GM19324 (cell line): ENCODE data around the gene SMYD1.

Experiments
- ATAC-seq: cut with Tn5 transposase; IDR thresholded peaks from one replicate; pipeline ENCODE4 v1.9.1; 2021; ENCODE audit warnings: mild to moderate bottlenecking, moderate library complexity; ENCODE audit not compliant: unreplicated experiment, low FRiP score

The SMYD1 gene

GRCh38 chr2:88137833-88138232 is 70.2 kb downstream of the SMYD1 start:
- no peak for ATAC-seq

DNA sequence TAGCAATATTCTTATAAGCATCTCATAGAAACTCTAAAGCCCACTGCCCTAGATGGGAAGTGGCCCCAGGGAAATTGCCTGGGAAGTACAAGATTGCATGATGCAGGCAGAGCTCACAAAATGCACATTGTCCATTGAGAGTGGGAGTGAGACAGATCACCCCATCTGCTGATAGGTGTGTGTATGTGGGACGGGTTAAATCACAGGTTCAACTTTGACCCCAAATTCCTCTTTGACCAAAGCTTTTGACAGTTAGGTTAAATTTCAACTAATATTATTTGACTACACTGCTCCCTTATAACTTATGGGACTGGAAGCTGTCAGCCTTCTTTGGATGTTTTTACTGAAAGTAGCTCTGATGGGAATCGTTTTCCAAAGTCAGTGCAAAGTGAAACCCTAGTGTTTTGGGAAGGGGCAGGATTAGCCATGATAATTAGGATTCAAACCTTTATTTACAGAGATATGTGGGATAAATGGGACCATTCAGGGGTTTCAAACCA is 71.6 kb downstream of the SMYD1 start:
- no peak for ATAC-seq

DNA sequence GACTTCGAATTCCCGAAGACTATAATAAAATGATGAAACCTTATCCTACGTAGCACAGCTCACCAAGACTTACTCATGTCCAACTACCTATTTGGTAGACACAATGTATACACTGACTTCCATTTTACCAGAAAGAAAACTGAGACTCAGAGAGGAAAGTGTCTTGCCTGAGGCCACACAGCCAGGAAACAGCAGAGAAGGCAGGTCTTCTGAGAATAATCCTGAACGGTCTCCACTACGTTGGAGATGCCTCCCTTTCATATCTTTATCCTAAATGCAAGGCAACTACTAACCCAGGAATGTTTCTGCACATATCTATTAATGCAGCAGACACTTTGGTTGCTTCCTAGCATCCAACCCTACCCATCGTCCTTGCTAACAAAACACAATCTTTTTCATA is 72.2 kb downstream of the SMYD1 start:
- ATAC-seq, result no peak

GRCh38 chr2:88141952-88142351 is 74.3 kb downstream of the SMYD1 start:
- no peak for ATAC-seq

- ATAC-seq, result no peak
Measured at GRCh38 chr2:88144271-88144670, 76.6 kb downstream of the SMYD1 start.

DNA sequence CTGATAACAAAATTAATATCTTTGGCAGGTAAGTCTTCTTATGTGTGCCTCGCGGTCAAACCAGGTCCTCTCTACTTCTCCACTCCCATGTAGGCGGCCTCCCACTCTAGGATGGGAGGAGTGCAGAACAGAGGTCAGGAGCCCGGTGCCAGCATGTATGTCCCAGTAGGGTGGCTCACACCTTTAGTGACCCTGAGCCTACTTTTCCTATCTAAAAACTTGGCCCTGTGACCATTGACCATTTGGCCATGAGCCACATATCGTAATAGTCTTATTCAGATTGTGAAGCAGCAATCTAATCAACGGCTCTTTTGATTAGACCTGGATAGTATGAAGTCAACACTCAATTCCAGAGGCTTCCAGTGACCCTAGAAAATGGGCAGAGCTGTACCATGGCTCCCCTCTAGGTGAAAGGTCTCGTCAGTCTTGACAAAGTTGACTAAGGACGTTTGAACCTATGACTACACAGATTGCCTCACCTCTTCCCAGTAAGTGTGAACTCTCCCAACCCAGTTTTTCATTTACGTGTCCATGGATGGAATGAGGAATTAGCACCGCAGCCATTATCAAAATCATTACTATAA is 77.4 kb downstream of the SMYD1 start:
- no peak for ATAC-seq

- ATAC-seq, result no peak
Measured at GRCh38 chr2:88146590-88146989, 79.0 kb downstream of the SMYD1 start.

- ATAC-seq, result no peak
Measured at GRCh38 chr2:88147145-88147544, 79.5 kb downstream of the SMYD1 start.

GRCh38 chr2:88148929-88149438 is 81.4 kb downstream of the SMYD1 start:
- no peak for ATAC-seq

DNA sequence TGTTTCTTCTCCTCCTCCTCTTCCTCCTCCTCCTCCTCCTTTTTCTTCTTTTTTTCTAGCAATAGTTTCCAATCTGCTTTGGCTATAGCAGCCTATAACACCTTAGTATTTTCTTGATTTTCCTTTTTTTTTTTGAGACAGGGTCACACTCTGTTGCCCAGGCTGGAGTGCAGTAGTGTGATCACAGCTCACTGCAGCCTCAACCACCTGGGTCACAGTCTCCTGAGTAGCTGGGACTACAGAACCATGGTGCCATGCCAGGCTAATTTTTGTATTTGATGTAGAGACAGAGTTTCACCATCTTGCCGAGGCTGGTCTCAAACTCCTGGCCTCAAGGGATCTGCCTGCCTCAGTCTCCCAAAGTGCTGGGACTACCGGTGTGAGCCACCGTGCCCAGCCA is 91.9 kb downstream of the SMYD1 start:
- ATAC-seq, result no peak

DNA sequence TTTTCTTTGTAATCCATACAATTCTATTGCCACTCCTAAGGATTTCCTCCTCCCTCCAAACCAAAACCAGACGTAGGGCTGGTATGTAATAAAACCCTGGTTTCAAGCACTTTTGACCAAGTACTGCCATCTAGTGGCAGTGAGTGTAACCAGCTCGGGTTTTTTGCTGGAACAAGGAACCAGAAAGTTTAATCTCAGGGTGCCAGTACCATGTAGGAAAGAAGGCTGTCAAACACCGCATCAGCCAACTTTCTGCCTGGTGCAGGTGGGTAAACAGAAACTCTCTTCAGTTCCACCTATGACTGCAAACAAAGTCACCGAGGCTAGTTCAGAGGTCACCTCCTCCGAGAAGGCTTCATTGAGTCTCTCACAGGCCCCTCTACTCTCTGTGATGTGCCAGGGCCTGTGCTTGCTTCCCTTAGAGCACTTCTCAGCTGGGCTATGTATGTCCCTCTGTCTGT is 92.4 kb downstream of the SMYD1 start:
- no peak for ATAC-seq

GRCh38 chr2:88160517-88160916 is 92.9 kb downstream of the SMYD1 start:
- ATAC-seq, result no peak

DNA sequence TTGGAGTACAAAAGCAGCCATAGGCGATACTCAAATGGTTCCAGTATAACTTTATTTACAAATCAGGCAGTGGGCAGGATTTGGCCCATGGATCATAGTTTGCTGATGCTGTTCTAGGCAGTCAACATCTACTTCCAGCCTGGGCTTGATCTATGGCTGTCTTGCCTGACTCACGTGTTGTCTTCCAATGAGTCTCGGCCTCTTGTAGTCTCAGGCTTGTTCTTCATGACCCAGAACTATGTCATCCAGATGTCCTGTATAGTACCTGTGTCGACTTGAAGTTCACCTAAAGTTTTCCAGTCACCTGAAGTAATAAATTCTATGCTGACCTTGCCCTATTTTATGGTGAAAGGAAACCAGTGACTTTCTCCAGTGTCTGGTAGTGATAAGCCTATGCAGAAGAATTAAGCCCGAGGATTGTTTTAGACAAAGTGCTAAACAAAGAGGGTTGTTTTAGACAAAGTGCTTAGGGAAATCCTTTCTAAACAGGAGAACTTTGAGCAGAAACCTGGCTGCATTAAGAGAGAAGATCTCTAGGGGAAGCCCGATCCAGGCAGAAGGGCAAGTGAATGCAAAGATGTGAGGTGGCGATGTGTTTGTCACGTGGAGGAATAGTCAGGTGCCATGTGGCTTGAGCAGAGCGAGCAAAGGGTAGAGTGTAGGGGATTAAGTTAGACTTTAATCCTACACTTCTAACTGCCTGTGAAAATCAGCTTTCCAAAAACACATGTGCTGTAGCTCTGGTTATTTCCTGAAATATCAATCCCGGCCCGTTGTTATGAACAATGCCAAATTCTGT is 94.0 kb downstream of the SMYD1 start:
- no peak for ATAC-seq
